ENCODE data around the gene LIX1. TPM values are rescaled to one million over a fixed set of nuclear protein-coding genes. Genes with fewer than 3 reads are reported as not detected.
"Not testable (repeated sequence)": the region's sequence is repeated elsewhere in the genome, so short reads cannot be mapped to it uniquely, and the experiment has no call there.

Gene LIX1
- total RNA-seq, 1 experiment from 2014 or later = not detected

DNA sequence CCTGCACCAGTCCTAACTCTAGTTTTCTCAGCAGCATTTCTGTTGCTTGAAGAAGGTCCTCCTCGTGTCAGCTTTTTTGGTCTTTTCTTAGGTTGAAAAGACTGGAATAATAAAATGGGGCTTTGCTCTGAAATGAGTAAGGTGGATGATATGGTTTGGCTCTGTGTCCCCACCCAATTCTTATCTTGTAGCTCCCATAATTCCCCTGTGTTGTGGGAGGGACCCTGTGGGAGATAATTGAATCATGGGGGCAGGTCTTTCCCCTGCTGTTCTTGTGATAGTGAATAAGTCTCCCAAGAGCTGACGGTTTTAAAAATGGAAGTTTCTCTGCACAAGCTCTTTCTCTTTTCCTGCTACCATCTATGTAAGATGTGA lies 53.6 kb downstream of the LIX1 start:
- Mint-ChIP-seq H3K4me1 (ENCODE audit: low read depth, unreplicated experiment) (no peaks in the 10 kb centered on the region), H3K27me3 (ENCODE audit: unreplicated experiment) (no peaks in the 10 kb centered on the region), H3K4me3 (ENCODE audit: low read depth, unreplicated experiment) (no peak overlapping the region), H3K9me3 (ENCODE audit: low read depth, unreplicated experiment) (peaks cover 3% of the 10 kb centered on the region), H3K27ac (ENCODE audit: unreplicated experiment) (no peak overlapping the region), H3K36me3 (ENCODE audit: insufficient read depth, unreplicated experiment) (no peaks in the 10 kb centered on the region)
- CTCF ChIA-PET = no interaction called here
- intact Hi-C loops (cut with micrococcal nuclease; ENCODE audit: unreplicated experiment) = no loop called here
- TF ChIP-seq, protein P1, sequence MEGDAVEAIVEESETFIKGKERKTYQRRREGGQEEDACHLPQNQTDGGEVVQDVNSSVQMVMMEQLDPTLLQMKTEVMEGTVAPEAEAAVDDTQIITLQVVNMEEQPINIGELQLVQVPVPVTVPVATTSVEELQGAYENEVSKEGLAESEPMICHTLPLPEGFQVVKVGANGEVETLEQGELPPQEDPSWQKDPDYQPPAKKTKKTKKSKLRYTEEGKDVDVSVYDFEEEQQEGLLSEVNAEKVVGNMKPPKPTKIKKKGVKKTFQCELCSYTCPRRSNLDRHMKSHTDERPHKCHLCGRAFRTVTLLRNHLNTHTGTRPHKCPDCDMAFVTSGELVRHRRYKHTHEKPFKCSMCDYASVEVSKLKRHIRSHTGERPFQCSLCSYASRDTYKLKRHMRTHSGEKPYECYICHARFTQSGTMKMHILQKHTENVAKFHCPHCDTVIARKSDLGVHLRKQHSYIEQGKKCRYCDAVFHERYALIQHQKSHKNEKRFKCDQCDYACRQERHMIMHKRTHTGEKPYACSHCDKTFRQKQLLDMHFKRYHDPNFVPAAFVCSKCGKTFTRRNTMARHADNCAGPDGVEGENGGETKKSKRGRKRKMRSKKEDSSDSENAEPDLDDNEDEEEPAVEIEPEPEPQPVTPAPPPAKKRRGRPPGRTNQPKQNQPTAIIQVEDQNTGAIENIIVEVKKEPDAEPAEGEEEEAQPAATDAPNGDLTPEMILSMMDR (IDR thresholded peaks at IDR 0.05; ENCODE audit: unreplicated experiment) = no peak
- no TSS peak for BruUV-seq (replicated peaks)
- no peak for DNase-seq

DNA sequence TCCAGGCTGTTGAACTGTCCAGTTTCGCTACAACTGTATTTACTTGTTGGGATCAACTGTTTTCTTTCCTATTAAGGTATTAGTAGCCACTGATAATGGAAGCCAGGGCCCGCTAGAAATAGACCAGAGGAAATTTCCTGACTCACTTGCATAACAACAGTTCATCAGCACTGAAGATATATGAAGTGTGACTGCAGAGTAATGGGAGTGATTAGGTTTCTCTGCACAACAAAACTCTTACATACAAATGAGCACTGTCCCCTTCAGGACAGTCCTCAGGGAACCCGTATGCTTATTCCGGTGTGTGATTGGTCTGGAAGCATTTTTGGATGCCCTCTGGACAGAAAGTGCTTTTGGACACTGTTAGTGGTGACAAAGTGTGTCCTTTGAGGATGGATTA lies 55.3 kb downstream of the LIX1 start:
- H3K27me3 Mint-ChIP-seq (ENCODE audit: unreplicated experiment) = no peaks in the 10 kb centered on the region
- BruUV-seq (replicated peaks) = no TSS peak
- TF ChIP-seq, protein P1 (IDR thresholded peaks at IDR 0.05; ENCODE audit: unreplicated experiment) = no peak
- no peak for DNase-seq
- intact Hi-C loops (cut with micrococcal nuclease; ENCODE audit: unreplicated experiment) = no loop called here
- H3K27ac Mint-ChIP-seq (ENCODE audit: unreplicated experiment) = no peak overlapping the region
- peaks cover 3% of the 10 kb centered on the region for H3K9me3 Mint-ChIP-seq (ENCODE audit: low read depth, unreplicated experiment)
- no peak overlapping the region for H3K4me3 Mint-ChIP-seq (ENCODE audit: low read depth, unreplicated experiment)
- CTCF ChIA-PET = no interaction called here
- H3K36me3 Mint-ChIP-seq (ENCODE audit: insufficient read depth, unreplicated experiment) = no peaks in the 10 kb centered on the region
- H3K4me1 Mint-ChIP-seq (ENCODE audit: low read depth, unreplicated experiment) = no peaks in the 10 kb centered on the region

DNA sequence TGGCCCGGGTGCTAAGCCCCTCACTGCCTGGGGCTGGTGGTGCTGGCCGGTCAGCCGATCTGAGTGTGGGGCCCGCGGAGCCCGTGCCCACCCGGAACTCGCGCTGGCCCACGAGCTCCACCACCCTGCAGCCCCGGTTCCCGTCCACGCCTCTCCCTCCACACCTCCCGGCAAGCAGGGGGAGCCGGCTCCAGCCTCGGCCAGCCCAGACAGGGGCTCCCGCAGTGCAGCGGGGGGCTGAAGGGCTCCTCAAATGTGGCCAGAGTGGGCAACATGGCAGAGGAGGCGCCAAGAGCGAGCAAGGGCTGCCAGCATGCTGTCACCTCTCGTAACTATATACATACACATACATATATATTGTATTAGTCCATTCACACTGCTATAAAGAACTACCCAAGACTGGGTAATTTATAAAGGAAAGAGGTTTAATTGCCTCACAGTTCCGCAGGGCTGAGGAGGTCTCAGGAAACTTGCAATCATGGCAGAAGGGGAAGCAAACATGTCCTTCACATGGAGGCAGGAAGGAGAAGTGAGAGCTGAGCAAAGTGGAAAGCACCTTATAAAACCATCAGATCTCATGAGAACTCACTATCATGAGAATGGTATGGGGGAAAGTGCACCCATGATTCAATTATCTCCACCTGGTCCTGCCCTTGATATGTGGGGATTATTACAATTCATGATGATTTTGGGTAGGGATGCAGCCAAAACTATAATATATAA lies 56.8 kb downstream of the LIX1 start:
- H3K27me3 Mint-ChIP-seq (ENCODE audit: unreplicated experiment) = no peaks in the 10 kb centered on the region
- H3K4me3 Mint-ChIP-seq (ENCODE audit: low read depth, unreplicated experiment) = no peak overlapping the region
- BruUV-seq (replicated peaks) = no TSS peak
- intact Hi-C loops (cut with micrococcal nuclease; ENCODE audit: unreplicated experiment) = no loop called here
- no peaks in the 10 kb centered on the region for H3K4me1 Mint-ChIP-seq (ENCODE audit: low read depth, unreplicated experiment)
- H3K27ac Mint-ChIP-seq (ENCODE audit: unreplicated experiment) = no peak overlapping the region
- peaks cover 3% of the 10 kb centered on the region for H3K9me3 Mint-ChIP-seq (ENCODE audit: low read depth, unreplicated experiment)
- DNase-seq = no peak
- H3K36me3 Mint-ChIP-seq (ENCODE audit: insufficient read depth, unreplicated experiment) = no peaks in the 10 kb centered on the region
- TF ChIP-seq, protein P1 (IDR thresholded peaks at IDR 0.05; ENCODE audit: unreplicated experiment) = no peak
- CTCF ChIA-PET = no interaction called here

DNA sequence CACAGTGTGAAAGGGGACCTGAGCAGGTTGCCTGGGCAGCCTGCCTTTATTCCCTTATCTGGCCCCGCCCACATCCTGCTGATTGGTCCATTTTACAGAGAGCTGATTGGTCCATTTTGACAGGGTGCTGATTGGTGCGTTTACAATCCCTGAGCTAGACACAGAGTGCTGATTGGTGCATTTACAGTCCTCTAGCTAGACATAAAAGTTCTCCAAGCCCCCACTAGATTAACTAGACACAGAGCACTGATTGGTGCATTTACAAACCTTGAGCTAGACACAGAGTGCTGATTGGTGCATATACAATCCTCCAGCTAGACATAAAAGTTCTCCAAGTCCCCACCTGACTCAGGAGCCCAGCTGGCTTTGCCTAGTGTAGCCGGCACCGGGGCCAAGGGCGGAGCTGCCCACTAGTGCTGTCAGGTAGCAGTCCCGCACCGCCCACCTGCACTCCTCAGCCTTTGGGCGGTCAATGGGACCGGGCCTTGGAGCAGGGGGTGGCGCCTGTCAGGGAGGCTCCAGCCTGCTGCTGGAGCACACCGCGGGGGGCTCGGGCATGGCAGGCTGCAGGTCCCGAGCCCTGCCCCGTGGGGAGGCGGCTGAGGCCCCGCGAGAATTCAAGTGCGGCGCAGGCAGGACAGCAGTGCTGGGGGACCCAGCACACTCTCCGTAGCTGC lies 57.5 kb downstream of the LIX1 start:
- H3K9me3 Mint-ChIP-seq (ENCODE audit: low read depth, unreplicated experiment); H3K27me3 Mint-ChIP-seq (ENCODE audit: unreplicated experiment); H3K27ac Mint-ChIP-seq (ENCODE audit: unreplicated experiment); H3K4me3 Mint-ChIP-seq (ENCODE audit: low read depth, unreplicated experiment); BruUV-seq (replicated peaks); H3K36me3 Mint-ChIP-seq (ENCODE audit: insufficient read depth, unreplicated experiment); H3K4me1 Mint-ChIP-seq (ENCODE audit: low read depth, unreplicated experiment); CTCF ChIA-PET; intact Hi-C loops (cut with micrococcal nuclease; ENCODE audit: unreplicated experiment); DNase-seq: not testable (repeated sequence)
